IMR-90 (cell line): Measurements from ENCODE around the gene PIGC. TPM values are rescaled to one million over a fixed set of nuclear protein-coding genes. Genes with fewer than 3 reads are reported as not detected.

Experiments used
- ATAC-seq: fragments of 200-7000 bp; cut with Tn5 transposase; 2 replicates; pipeline ENCODE4 v1.9.1; 2020; ENCODE audit warnings: low read depth, mild to moderate bottlenecking, moderate library complexity
- BruUV-seq: library from RNA; stranded (reverse); fragments of 400-500 nt; replicated peaks from 2 replicates; lab custom pipeline; 2021; lab: Mats Ljungman, UMichigan
- CTCF ChIA-PET: fragments of 300-600 bp; formaldehyde crosslinking; extraction: SDS; loops from one replicate; lab custom pipeline; 2021; ENCODE audit warnings: antibody characterized with exemption; lab: Yijun Ruan, JAX
- POLR2A ChIA-PET: fragments of 300-600 bp; sonication (Branson Sonifier 250); formaldehyde crosslinking; loops from one replicate; lab custom pipeline; 2022; ENCODE audit warnings: antibody characterized with exemption; ENCODE audit not compliant: unreplicated experiment; lab: Charles Lee
- DNase-seq: peaks from one replicate; pipeline ENCODE4 v3.0.0; 2013
- H2AFZ ChIP-seq: replicated peaks from 2 replicates; pipeline ENCODE3; 2013; ENCODE audit warnings: low read length, mild to moderate bottlenecking; ENCODE audit not compliant: poor library complexity
- H2AK5ac ChIP-seq: 2 replicates; pipeline ENCODE4 v1.6.1; 2013; ENCODE audit warnings: low read depth, low read length, inconsistent platforms
- H2AK9ac ChIP-seq: replicated peaks from 2 replicates; pipeline ENCODE3; 2013; ENCODE audit warnings: mild to moderate bottlenecking, low read depth, low read length, moderate library complexity; ENCODE audit not compliant: poor library complexity
- H2BK120ac ChIP-seq: 2 replicates; pipeline ENCODE4 v1.6.1; 2013; ENCODE audit warnings: low read depth, low read length, inconsistent platforms
- H2BK15ac ChIP-seq: 3 replicates; pipeline ENCODE4 v1.6.1; 2013; ENCODE audit warnings: low read depth, low read length, inconsistent platforms
- H2BK20ac ChIP-seq: 2 replicates; pipeline ENCODE4 v1.6.1; 2013; ENCODE audit warnings: low read depth, mild to moderate bottlenecking, inconsistent platforms, low read length, moderate library complexity
- H2BK5ac ChIP-seq: 2 replicates; pipeline ENCODE4 v1.6.1; 2013; ENCODE audit warnings: mild to moderate bottlenecking, low read depth, low read length, inconsistent platforms; ENCODE audit not compliant: poor library complexity, severe bottlenecking
- H3K14ac ChIP-seq: replicated peaks from 2 replicates; pipeline ENCODE4 v1.6.1; 2013; ENCODE audit warnings: low read depth, low read length, inconsistent platforms
- H3K18ac ChIP-seq: 2 replicates; pipeline ENCODE4 v1.6.1; 2013; ENCODE audit warnings: low read depth, low read length, control low read depth
- H3K23ac ChIP-seq: 2 replicates; pipeline ENCODE4 v1.6.1; 2013; ENCODE audit warnings: low read depth, low read length, inconsistent platforms
- H3K27ac ChIP-seq: 2 replicates; pipeline ENCODE4 v1.5.1; 2013; ENCODE audit warnings: mild to moderate bottlenecking, control low read depth, low read length; ENCODE audit not compliant: insufficient read depth
- H3K27me3 ChIP-seq: 2 replicates; pipeline ENCODE4 v1.6.1; 2013; ENCODE audit warnings: low read length; ENCODE audit not compliant: control insufficient read depth, insufficient read depth
- H3K36me3 ChIP-seq: 2 replicates; pipeline ENCODE4 v1.6.1; 2013; ENCODE audit warnings: low read length, mixed read lengths; ENCODE audit not compliant: control insufficient read depth, insufficient read depth
- H3K4ac ChIP-seq: 2 replicates; pipeline ENCODE4 v1.6.1; 2013; ENCODE audit warnings: low read depth, low read length, inconsistent platforms
- H3K4me1 ChIP-seq: 2 replicates; pipeline ENCODE4 v1.6.1; 2013; ENCODE audit warnings: low read length, mixed read lengths; ENCODE audit not compliant: control insufficient read depth, insufficient read depth
- H3K4me2 ChIP-seq: 2 replicates; pipeline ENCODE4 v1.6.1; 2013; ENCODE audit warnings: low read depth, mild to moderate bottlenecking, control low read depth, low read length, moderate library complexity
- H3K4me3 ChIP-seq: 2 replicates; pipeline ENCODE4 v1.5.1; 2013; ENCODE audit warnings: low read depth, mild to moderate bottlenecking, control low read depth, low read length, moderate library complexity; ENCODE audit not compliant: insufficient read depth
- H3K56ac ChIP-seq: 2 replicates; pipeline ENCODE4 v1.6.1; 2013; ENCODE audit warnings: low read length, inconsistent platforms; ENCODE audit not compliant: insufficient read depth; ENCODE audit errors: extremely low read depth
- H3K79me1 ChIP-seq, 2 experiments: 2 replicates each; pipeline ENCODE4 v1.6.1; 2013; ENCODE audit warnings: low read length in 2 of 2, inconsistent platforms in 1 of 2, low read depth in 1 of 2
- H3K9ac ChIP-seq: 2 replicates; pipeline ENCODE4 v1.6.1; 2013; ENCODE audit warnings: low read depth, low read length, control low read depth
- H3K9me1 ChIP-seq: 2 replicates; pipeline ENCODE4 v1.6.1; 2013; ENCODE audit warnings: low read length, inconsistent platforms; ENCODE audit not compliant: insufficient read depth
- H3K9me3 ChIP-seq: 2 replicates; pipeline ENCODE4 v1.6.1; 2013; ENCODE audit warnings: low read length; ENCODE audit not compliant: control insufficient read depth, insufficient read depth
- H4K20me1 ChIP-seq: 2 replicates; pipeline ENCODE4 v1.6.1; 2013; ENCODE audit warnings: low read length, inconsistent platforms; ENCODE audit not compliant: insufficient read depth
- H4K5ac ChIP-seq: 2 replicates; pipeline ENCODE4 v1.6.1; 2013; ENCODE audit warnings: mild to moderate bottlenecking, low read depth, low read length, control low read depth
- H4K8ac ChIP-seq, 2 experiments: 2 replicates each; pipeline ENCODE4 v1.6.1; 2013; ENCODE audit warnings: low read depth in 2 of 2, low read length in 2 of 2, control low read depth in 1 of 2, inconsistent platforms in 1 of 2
- H4K91ac ChIP-seq: 2 replicates; pipeline ENCODE4 v1.6.1; 2013; ENCODE audit warnings: low read depth, low read length, inconsistent platforms; ENCODE audit not compliant: insufficient read depth
- CEBPB ChIP-seq: IDR thresholded peaks from 2 replicates; pipeline ENCODE4 v1.6.1; 2012; ENCODE audit warnings: low read depth, low read length, improper control_type of control experiment
- NFE2L2 ChIP-seq: fragments of 150-350 bp; IDR thresholded peaks from 2 replicates; pipeline ENCODE4 v1.6.1; 2016; ENCODE audit warnings: low read depth, mild to moderate bottlenecking, low read length
- POLR2A ChIP-seq: IDR thresholded peaks from 2 replicates; pipeline ENCODE4 v1.6.1; 2012; ENCODE audit warnings: mild to moderate bottlenecking, low read depth, low read length
- RCOR1 ChIP-seq: IDR thresholded peaks from 2 replicates; pipeline ENCODE4 v1.6.1; 2012; ENCODE audit warnings: mild to moderate bottlenecking, low read length, improper control_type of control experiment; ENCODE audit not compliant: insufficient replicate concordance
- RFX5 ChIP-seq: IDR thresholded peaks from 2 replicates; pipeline ENCODE4 v1.8.0; 2012; ENCODE audit warnings: low read depth, mild to moderate bottlenecking, low read length, moderate library complexity
- USF2 ChIP-seq: fragments of 150-350 bp; IDR thresholded peaks from 2 replicates; pipeline ENCODE4 v1.6.1; 2017; ENCODE audit warnings: mild to moderate bottlenecking, antibody characterized with exemption, low read length, low read depth
- WGBS, 2 experiments: methylation state at CpG; one replicate each; pipeline versions ENCODE4 v1.1.5 to v1.1.7; 2013; ENCODE audit warnings: missing lambda C conversion rate in 2 of 2; ENCODE audit not compliant: insufficient read length in 1 of 2; ENCODE audit errors: extremely low coverage in 2 of 2; 5-methylcytosine and 5-hydroxymethylcytosine counted together
- dilution Hi-C: fragments of 300-500 bp; cut with HindIII; formaldehyde crosslinking; loops from one replicate; pipeline ENCODE4 v1.14.3; 2018; ENCODE audit warnings: low sequenced_read_pairs; ENCODE audit not compliant: unreplicated experiment
- in situ Hi-C: fragments of 300-500 bp; cut with MboI; formaldehyde crosslinking; loops from 3 replicates; pipeline ENCODE4 v1.14.3; 2019; ENCODE audit warnings: low sequenced_read_pairs, inconsistent platforms, mixed read lengths
- intact Hi-C: fragments of 100-400 bp; cut with micrococcal nuclease; formaldehyde crosslinking; loops from 2 replicates; pipeline ENCODE4 v1.10.0; 2022
- polyA plus RNA-seq, 3 experiments: library from polyadenylated mRNA; depleted of rRNA; stranded (reverse); fragments of >200 nt; gene quantifications; 2 replicates each; pipeline ENCODE4 v1.2.3, GENCODE V29; 2012; ENCODE audit warnings: low replicate concordance in 1 of 3
- total RNA-seq: library from RNA; depleted of rRNA; stranded (reverse); fragments of >200 nt; gene quantifications from 2 replicates; pipeline ENCODE4 v1.2.3, GENCODE V29; 2012
- TF ChIP-seq, protein P1 (sequence below): fragments of 150-350 bp; IDR thresholded peaks from 2 replicates; pipeline ENCODE4 v1.6.1; 2016; ENCODE audit warnings: low read depth, mild to moderate bottlenecking, low read length, moderate library complexity, borderline replicate concordance
- TF ChIP-seq, protein P2 (sequence below): conservative IDR thresholded peaks from 2 replicates; pipeline ENCODE4 v1.5.1; 2012; ENCODE audit warnings: mild to moderate bottlenecking, low read depth, low read length, improper control_type of control experiment

PIGC gene
- total and polyA plus RNA-seq, 2 of the 4 experiments (the other 2 are of a cell fraction): 14.9 to 15.8 TPM

GRCh38 chr1:172391976-172392375, 51.9 kb downstream of the PIGC start:
- intact Hi-C loops: no loop called here
- WGBS, 2 experiments: no CpG with 5 or more reads among the region's 1 CpG

More at GRCh38 chr1:172391976-172392375, 51.9 kb downstream of the PIGC start:
- H4K20me1 ChIP-seq: no peaks in the 10 kb centered on the region
- no peaks in the 10 kb centered on the region for H3K79me1 ChIP-seq
- H3K36me3 ChIP-seq: no peaks in the 10 kb centered on the region
- H3K23ac ChIP-seq: no peak overlapping the region
- TF ChIP-seq CEBPB (no peak), USF2 (no peak), NFE2L2 (no peak), POLR2A (no peak), RFX5 (no peak), RCOR1 (no peak)
- TF ChIP-seq, protein P1, sequence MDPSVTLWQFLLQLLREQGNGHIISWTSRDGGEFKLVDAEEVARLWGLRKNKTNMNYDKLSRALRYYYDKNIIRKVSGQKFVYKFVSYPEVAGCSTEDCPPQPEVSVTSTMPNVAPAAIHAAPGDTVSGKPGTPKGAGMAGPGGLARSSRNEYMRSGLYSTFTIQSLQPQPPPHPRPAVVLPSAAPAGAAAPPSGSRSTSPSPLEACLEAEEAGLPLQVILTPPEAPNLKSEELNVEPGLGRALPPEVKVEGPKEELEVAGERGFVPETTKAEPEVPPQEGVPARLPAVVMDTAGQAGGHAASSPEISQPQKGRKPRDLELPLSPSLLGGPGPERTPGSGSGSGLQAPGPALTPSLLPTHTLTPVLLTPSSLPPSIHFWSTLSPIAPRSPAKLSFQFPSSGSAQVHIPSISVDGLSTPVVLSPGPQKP: no peak
- TF ChIP-seq, protein P2, sequence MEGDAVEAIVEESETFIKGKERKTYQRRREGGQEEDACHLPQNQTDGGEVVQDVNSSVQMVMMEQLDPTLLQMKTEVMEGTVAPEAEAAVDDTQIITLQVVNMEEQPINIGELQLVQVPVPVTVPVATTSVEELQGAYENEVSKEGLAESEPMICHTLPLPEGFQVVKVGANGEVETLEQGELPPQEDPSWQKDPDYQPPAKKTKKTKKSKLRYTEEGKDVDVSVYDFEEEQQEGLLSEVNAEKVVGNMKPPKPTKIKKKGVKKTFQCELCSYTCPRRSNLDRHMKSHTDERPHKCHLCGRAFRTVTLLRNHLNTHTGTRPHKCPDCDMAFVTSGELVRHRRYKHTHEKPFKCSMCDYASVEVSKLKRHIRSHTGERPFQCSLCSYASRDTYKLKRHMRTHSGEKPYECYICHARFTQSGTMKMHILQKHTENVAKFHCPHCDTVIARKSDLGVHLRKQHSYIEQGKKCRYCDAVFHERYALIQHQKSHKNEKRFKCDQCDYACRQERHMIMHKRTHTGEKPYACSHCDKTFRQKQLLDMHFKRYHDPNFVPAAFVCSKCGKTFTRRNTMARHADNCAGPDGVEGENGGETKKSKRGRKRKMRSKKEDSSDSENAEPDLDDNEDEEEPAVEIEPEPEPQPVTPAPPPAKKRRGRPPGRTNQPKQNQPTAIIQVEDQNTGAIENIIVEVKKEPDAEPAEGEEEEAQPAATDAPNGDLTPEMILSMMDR: no peak
- ChIA-PET POLR2A (no interaction called here), CTCF (interaction anchor here (0.7 kb wide), 1 partner anchor 228 kb away, joined by 3 read pairs; no protein-coding TSS in a partner anchor)
- H4K5ac ChIP-seq: no peak overlapping the region
- no peak overlapping the region for H2AK9ac ChIP-seq
- H3K9ac ChIP-seq: no peak overlapping the region
- no peak overlapping the region for H4K8ac ChIP-seq
- H3K4me1 ChIP-seq: peaks cover 2% of the 10 kb centered on the region
- H3K9me1 ChIP-seq: no peaks in the 10 kb centered on the region
- H2AK5ac ChIP-seq: no peak overlapping the region
- H2BK5ac ChIP-seq: no peak overlapping the region
- no peak overlapping the region for H3K4me3 ChIP-seq
- no peak overlapping the region for H2BK120ac ChIP-seq
- H2BK15ac ChIP-seq: no peak overlapping the region
- H2BK20ac ChIP-seq: no peak overlapping the region
- H3K4me2 ChIP-seq: no peak overlapping the region
- no peak for DNase-seq
- no peak overlapping the region for H2AFZ ChIP-seq
- ATAC-seq: no peak
- no peak overlapping the region for H3K18ac ChIP-seq
- H3K56ac ChIP-seq: no peak overlapping the region
- no peaks in the 10 kb centered on the region for H3K9me3 ChIP-seq
- H4K91ac ChIP-seq: no peak overlapping the region
- H3K27ac ChIP-seq: no peak overlapping the region
- no TSS peak for BruUV-seq
- in situ Hi-C loops (loop anchor here (10.0 kb wide), 1 partner anchor 247 kb away; no protein-coding TSS in a partner anchor), dilution Hi-C loops (no loop called here)
- no peaks in the 10 kb centered on the region for H3K27me3 ChIP-seq
- no peak overlapping the region for H3K14ac ChIP-seq
- H3K4ac ChIP-seq: no peak overlapping the region
